NCI-H345 treated with DMSO at 0.1 percent for 48 hours (cell line): ENCODE measurements around the gene FOXO6.
"Not testable (repeated sequence)": the region's sequence is repeated elsewhere in the genome, so short reads cannot be mapped to it uniquely, and the experiment has no call there.

Source experiments
- DNase-seq: peaks from one replicate; lab custom pipeline; 2025; ENCODE audit not compliant: unreplicated experiment; lab: John Stamatoyannopoulos, UW

FOXO6 gene

DNA sequence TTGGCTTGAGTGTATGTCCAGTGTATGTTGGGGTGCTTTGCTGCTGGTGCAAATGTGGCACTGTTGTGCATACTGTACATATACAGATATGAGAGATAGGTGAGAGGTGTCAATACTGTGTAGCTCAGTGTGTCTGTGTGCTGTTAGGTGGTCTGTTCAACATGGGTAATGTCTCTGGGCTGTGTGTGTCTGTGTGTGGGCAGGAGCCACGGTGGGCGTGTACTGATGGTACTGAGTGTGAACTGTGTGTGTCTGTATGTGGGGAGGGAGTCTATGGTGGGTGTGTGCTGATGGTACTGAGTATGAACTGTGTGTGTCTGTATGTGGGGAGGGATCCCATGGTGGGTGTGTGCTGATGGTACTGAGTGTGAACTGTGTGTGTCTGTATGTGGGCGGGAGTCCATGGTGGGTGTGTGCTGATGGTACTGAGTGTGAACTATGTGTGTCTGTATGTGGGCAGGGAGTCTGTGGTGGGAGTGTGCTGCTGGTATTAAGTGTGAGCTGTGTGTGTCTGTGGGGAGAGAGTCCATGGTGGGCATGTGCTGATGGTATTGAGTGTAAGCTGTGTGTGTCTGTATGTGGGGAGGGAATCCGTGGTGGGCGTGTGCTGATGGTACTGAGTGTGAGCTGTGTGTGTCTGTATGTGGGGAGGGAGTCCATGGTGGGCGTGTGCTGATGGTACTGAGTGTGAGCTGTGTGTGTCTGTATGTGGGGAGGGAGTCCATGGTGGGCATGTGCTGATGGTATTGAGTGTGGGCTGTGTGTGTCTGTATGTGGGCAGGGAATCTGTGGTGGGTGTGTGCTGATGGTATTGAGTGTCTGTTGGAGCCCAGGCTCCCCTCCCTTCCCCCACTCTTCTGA, 32.2 kb upstream of the FOXO6 start:
- no peak for DNase-seq

DNA sequence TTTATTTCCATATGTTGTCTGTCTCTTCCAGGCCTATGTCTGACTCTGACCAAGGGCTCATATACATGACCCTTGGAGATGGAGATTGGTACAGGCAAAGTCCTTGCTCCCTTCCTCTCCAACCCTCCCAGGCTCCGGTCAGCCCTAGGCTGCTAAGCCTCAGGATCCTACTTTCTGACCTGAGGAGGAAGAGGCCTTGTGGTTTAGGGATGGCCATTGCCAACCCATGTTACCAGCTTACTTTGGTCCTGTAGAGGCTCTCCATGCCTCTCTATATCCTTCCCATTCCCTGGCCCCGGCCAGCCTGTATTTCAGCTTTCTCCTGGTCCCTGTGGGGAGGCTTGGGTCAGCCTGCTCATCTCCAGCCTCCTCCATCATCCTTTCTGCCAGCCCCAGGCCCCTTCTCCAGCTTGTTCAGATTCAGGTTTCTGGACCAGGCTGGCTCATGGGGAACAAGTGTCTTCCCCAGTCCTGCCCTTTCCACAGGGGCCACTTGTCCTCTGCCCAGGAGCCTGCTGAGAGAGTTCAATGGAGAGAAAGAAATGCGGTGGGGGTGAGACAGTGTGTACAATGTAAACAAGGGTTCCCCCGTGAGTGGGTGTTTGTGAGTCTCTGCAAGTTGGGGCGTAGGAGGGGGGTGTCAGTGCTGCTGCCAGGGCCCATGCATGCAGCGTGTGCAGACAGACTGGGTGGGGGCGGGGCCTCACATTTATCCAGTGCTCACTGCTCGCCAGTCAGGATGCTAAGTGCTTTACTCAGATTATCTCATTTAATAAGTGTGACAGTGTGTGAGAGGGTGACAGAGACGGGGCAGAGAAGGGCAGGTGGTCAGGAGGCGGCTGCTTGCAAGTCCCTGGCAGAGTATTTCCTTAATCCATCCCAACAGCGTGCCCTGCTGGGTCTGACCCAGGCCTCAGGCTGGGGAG, 31.3 kb upstream of the FOXO6 start:
- no peak for DNase-seq

DNA sequence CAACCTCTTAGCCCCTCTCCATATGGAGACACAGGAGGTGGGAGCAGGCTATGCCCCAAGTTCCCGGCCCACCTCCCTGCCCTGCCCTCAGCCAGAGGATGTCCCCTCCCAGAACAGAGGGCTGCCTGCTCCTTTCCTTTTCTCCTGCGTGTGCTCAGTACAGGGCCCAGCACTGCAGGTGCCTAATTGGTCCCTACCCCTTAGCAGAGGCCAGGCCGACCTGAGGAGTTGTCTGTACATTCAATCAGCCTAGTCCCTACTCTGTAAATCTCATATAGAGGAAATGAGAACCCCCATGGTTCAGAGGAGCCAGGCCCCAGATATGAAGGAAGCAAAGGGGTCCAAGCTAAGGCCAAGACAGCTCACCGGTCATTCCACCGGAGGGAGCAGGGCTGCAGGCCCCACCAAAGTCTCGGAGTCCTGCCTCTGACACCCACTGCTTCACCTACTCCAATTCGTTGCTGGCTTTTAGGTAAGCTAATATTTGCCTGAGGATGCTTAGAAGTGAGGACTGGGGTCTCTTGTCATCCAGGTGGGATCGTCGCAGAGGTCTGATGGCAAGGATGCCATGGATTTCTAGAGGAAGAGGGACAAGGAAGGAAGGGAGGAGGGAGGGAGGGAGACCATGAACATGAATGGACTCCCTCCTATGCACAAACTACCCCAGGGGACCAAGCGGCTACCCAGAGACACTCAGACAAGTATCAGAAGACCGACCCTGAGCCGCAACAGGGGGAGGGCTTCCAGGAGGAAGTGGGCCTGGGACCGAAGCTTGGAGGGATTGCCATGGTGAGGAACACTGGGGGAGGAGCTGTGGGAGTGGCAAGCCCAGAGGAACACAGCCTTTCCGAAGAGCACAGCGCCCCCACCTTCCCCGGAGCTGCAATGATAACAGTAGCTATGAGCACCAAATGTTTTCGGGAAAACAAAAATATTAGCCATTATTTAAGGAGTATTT, 30.4 kb upstream of the FOXO6 start:
- DNase-seq = no peak

DNA sequence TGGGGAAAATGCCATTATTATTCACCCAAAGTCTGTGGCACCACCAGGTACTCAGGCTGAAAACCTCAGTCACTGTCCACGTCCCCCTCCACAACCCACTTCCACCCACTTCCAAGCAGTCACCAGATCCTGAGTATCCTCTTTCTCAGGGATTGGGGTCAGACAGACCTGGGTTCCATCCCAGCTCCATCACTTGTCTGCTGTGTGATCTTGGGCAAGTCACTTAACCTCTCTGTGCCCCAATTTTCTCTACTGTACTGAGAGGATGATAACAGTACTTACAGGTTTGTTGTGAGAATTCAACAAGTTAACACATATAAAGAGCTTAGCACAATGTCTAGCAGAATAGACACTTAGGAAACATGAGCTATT, 29.7 kb upstream of the FOXO6 start:
- no peak for DNase-seq

DNA sequence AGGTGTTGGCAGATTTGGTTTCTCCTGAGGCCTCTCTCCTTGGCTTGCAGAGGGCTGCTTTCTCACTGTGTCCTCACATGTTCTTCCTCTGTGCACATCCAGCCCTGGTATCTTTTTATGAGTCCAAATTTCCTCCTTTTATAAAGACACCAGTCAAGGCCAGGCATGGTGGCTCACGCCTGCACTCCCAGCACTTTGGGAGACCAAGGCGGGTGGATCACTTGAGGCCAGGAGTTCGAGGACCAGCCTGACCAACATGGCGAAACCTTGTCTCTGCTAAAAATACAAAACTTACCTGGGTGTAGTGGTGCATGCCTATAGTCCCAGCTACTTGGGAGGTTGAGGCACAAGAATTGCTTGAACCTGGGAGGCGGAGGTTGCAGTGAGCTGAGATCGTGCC, 29.1 kb upstream of the FOXO6 start:
- DNase-seq = not testable (repeated sequence)

DNA sequence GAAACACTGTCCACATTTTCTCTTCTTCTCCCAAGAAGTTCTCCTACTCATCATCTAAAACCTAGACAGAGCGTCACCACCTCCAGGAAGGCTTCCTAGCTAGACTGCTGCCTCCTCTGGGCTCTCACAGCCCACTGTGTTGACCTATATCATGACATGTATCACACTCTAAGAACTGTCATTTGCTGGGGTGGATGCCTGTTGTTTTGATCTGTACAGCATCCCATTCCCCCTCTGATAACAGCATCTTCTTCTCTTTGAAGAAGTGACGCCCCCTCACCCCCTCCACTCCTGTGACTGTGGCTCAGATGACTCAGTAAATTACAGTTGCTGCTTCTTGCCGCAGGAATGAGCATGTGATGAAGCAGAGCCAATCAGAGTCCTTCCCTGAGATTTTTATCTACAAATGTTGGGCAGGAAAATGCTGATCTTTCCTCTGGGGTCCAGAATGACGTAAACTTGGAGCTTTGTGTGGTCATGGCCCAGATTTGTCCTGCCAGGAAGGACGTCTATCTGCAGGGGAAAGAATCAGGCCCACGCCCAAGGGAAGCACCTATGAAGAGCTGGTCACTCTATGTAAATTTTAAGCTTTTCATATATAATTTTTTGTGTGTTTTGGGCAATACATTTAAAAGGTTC, 28.0 kb upstream of the FOXO6 start:
- no peak for DNase-seq

DNA sequence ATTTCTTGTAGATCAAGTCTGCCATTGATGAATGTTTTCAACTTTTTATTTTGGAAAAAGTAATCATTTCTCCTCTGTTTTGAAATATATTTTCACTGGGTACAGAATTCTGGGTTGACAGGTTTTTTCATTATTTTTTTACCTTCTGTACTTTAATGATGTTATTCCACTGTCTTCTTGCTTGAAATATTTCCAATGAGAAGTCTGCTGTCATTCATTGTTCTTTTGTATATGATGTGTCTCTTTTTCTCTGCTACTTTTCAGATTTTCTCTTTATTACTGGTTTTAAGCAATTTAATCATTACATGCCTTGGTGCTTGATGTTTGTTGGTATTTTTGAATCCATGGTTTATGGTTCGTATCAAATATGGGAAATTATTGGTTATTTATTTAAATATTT, 22.4 kb upstream of the FOXO6 start:
- no peak for DNase-seq

DNA sequence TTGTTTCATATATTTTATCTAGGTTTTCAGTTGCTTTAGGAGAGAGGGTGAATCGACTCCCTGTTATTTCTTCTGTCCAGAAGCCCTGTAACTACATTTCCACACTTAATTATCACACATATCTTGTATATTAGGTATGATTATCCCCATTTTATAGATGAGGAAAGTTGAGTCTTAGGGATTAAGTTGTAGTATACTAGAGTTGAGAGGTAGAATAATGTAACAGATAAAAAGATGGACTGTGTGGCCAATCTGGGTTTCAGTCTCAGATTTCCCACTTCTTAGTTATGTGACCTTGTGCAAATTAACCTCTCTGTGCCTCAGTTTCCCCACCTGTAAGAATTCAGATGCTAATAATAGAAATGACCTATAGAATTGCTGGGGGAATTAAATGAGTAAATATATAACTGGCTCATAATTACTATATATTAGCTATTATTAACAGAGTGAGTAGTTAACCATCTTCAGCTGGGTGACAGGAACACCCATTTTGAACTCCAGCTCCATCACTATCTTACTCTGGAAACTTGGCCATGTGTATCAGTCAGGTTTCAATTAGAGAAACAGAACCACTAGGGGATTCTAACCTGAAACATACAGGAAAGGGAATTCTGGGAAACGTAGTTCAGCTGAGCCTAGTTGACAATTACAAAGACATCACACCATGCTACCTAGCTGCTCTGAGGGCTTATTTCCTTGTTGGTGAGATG, 20.4 kb upstream of the FOXO6 start:
- no peak for DNase-seq

DNA sequence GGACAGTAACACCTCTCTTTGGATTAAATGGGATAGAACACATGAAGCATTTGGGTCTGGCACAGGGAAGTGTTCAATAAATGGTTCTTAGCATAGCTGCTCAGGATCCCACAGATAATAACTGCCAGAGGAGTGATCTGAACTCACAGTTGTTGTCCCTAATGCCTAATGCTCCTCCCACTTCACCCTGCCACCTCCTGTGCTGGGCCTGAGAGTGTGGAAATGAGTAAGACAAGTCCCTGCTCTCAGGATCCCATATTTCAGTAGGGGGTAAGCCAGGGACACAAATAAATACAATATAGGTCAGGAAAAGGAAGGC, 19.9 kb upstream of the FOXO6 start:
- no peak for DNase-seq

DNA sequence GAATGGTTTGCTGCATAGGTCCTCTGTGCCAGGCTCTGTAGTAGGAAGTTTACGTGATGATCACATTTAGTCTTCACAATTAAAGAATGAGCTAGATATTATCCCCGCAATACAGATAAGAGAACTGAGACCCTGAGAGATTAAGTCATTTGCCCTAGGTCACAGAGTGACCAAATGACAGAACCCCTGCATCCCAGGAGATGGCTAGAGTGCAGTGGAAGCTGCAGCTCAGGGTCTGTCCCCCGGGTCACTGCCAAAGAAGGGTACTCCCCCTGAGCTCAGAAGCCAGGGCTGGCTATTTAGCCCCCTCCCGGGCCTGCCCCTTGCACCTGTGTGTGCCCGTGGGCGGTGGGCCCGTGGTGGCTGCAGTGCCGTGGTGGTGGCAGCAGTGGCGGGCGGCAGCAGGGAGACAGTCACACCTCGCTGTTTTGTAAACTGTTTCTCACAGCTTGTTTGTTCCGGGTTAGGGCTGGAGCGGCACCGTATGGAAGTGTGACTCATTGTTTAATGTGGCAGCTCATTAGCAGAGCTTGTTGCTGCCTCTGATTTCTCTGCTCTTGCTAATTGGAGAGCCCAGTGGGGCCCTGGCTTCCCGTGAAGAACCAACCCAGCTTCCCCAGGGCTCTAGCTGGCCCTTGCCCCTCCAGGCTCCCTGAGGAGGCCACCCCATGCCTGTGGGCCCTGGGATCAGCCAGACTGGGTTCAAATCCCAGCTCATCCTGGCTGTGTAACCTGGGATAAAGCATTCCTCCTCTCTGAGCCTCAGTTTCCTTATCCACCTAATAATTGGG, 19.3 kb upstream of the FOXO6 start:
- DNase-seq = no peak

DNA sequence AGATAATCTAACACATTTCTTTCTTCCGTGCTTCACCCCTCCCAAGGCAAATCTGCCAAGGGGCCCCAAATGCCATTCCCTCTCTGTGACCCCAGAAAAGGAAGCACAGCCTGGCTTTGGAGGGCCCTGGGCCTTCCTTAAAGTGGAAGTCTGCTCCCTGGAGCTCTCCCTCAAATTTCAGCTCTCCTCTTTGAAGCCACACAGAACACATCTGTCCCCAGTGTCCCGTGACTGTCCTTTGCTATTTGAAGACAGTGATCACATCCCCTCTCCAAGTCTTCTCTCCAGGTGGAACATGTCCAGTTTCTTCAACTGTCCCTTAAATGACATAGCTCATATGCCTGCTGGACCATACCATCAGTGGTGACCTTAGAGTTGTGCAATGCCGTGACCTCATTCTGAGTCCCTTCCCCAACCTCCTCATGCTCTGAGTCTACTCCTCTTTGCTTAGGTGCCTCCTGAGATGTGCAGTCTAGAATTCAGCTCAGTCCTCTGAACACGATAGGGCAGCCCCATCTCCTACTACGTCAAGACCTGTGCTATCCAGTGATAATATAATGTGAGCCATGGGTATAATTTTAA, 18.4 kb upstream of the FOXO6 start:
- DNase-seq = no peak

DNA sequence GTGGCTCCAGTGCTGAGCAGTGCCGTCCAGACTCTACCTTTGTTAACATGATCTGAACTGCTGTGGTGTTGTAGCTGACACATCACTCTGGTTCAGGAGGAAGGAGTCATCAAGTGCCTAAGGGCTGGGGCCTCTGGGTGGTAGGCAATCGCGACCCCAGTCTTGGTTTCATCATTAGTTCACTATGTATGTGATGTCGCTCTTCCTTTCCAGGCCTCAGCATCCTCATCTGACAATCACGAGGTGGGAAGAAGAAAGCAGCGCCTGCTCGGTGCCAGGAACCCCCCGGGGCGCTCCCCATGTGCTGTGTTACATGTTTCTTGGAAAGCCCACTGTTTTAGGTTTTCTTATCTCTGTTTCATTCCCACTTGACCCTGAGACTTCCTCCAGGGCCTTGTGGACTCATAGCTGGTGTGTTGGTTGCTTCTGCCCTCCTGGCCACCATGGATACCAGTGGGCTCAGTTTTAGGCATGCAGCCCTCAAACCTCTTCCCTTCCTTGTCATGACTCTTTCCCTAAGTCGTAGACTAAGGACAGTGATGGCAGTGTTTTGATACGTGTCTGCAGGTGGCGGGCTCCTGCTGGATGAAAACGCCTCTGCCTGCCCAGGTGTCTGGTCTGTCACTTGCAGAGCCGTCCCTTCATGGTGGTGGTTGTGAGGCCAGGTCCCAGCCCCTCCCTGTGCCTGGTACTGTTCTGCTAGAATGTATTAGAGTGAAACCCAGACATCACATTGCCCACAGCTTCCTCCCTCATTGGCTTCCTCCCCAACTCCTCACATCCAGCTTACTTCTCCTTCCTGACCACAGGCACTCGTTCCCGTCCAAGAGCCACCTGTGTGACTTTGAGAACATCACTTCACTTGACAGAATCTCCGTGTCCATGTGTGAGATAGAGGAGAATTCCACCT, 17.2 kb upstream of the FOXO6 start:
- DNase-seq = no peak

DNA sequence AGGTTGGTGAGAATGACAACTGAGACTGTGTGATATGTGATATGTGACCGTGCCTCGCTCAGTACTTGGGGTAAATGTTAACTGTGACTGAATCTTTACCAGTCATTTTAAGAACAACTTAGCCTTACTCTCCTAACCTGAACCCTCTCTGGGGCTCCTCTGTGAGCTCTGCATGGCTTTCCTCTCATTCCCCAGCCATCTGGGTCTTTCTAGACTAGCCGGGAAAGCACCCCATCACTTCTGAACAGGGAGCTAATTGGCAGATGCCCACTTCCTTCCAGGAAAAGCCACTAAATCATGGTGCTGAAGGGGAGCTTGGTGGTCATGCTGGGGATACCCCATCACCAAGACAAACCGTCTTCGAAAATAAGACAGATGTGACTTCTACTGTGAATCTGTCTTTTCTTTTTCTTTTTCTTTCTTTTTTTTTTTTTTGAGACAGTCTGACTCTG, 16.5 kb upstream of the FOXO6 start:
- no peak for DNase-seq

DNA sequence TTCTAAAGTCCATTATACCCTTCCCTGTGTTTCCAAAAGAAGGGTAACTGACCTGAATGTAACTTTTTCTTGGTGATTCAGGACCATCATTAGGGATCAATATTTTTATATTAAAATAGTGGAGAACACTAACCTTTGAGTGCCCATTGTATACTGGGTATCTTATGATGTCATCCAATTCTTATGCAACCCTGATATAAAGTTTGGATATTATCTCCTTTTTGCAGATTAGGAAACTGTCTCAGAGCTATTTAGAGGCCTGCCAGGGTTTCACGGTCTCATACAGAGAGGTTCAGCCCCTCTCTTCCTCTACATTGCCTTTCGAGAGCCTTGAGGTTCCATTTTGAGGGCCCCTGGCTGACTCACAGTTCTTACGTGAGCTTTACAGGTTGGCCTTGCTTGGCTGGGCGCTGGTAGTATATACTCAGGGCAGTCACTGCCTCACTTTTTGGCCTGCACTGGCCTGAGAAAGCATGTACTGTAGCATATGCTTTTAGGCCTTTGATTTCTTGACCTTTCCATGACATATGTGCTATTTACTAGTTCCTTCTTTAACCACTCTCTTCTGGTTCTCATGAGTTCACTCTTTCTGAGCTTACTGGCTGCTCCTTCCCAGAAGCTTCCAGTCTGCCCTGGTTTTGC, 15.7 kb upstream of the FOXO6 start:
- DNase-seq = no peak

DNA sequence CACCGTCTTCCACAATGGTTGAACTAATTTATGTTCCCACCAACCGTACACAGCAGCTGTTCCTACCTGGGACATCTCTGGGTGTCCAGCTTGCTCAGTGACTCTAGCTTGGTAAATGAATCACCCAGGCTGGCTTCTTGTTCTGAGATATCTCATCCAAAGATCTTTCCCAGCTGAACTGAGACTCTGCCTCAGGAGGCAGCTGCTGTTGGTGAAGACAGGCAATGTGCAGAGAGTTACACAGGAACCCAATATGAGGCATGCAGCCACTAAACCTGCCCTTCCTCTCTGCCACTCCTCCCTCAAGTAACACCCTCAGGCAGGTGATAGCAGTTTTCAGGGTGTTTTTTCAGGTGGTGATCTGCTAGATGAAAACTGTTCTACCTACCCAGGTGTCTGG, 14.0 kb upstream of the FOXO6 start:
- no peak for DNase-seq

DNA sequence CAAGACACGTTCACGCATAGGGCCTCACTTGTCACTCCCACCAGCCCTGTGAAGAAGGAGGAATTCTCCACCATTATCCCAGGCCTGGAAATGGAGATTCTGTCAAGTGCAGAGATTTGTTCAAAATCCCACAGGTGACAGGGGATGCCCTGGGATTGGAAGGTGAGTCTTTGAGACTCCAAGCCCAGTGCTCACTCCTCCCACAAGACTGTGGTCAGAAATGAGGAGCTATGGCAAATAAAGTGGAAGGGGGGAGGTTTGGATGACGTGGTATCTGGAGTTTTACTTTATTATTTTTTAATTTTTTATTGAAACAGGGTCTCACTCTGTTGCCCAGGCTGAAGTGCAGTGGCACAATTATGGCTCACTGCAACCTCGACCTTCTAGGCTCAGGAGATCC, 12.8 kb upstream of the FOXO6 start:
- no peak for DNase-seq

DNA sequence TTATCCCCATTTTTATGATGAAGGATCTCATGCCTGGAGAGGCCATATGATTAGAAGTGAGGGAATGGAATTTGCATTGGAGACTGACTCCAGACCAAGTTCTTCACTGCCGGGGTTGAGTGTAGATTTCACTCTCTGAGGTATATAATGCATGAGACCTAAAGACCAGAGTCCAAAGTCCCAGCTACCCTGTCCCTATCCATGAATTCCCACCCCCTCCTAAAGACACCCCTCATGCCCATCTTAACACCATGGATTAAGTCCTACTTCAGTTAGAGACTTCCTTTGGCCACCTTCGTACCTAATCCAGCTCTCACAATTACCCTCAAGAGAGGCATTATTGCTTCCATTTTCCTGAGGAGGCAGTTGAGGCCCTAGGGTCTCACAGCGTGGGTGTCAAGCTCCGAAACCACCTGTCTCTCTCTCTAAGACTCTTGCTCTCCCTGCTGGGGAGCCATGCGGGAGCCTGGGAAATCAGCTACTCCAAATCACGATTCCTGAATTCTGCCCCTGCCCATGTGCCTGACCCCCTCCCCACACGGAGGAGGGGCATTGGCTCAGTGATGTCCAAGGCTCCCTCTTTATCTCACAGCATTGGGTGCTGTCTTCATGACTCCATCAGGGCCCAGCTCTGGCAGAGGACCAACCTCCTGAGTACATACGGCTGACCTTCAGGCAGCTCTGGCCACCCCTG, 11.7 kb upstream of the FOXO6 start:
- no peak for DNase-seq
